Stimulated activated CD4-positive, alpha-beta T cell treated with anti-CD3 and anti-CD28 coated beads, Interleukin-12 subunit alpha, Interleukin-12 subunit beta, amount 100 ng/mL, for 24 hours (primary cell): ENCODE data around the gene ROR2.
"Not testable (repeated sequence)": the region's sequence is repeated elsewhere in the genome, so short reads cannot be mapped to it uniquely, and the experiment has no call there.

ENCODE experiments used
- DNase-seq, 2 experiments: peaks; one replicate each; pipeline ENCODE4 v3.0.0-alpha.2; 2020; ENCODE audit warnings: low read depth in 2 of 2

The ROR2 gene

GRCh38 chr9:91517332-91517731, 432.7 kb downstream of the ROR2 start:
- not testable (repeated sequence) for DNase-seq

GRCh38 chr9:91516777-91517176, 433.3 kb downstream of the ROR2 start:
- no peak for DNase-seq

- no peak for DNase-seq
Measured at GRCh38 chr9:91516081-91516480, 433.9 kb downstream of the ROR2 start.

- no peak for DNase-seq
Measured at GRCh38 chr9:91515074-91515687, 434.8 kb downstream of the ROR2 start.
